Mammary epithelial cell (primary cell): ENCODE measurements around the gene ULK2.

Experiments
- CTCF ChIP-seq, 2 donors: IDR thresholded peaks in 1 of 2; conservative IDR thresholded peaks in 1 of 2; 2 replicates each; pipeline ENCODE4 v1.5.1; 2011 to 2012; ENCODE audit warnings: inconsistent platforms in 2 of 2, low read length in 2 of 2, mild to moderate bottlenecking in 2 of 2, control low read depth in 1 of 2, low read depth in 1 of 2; ENCODE audit not compliant: insufficient read depth in 1 of 2; ENCODE audit errors: extremely low read depth in 1 of 2
- EZH2 ChIP-seq: IDR thresholded peaks from 2 replicates; pipeline ENCODE4 v1.6.1; 2012; ENCODE audit warnings: low read length, inconsistent platforms, borderline replicate concordance

GRCh38 chr17:19900809-19901208, 33.1 kb upstream of the ULK2 start:
- no peak for TF ChIP-seq CTCF (conservative IDR thresholded peaks at IDR 0.05 in 1 of 2, IDR thresholded peaks at IDR 0.05 in 1 of 2; ENCODE audit: extremely low read depth in 1 of 2, insufficient read depth in 1 of 2, low read depth in 1 of 2, low read length in 2 of 2)
- TF ChIP-seq EZH2, result no peak
